Activated gamma-delta T cell treated with anti-CD3 and anti-CD28 coated beads, Interleukin-2, amount 50 U/mL, for 16 hours (primary cell): ENCODE measurements around the gene FARP1.

Experiments
- DNase-seq: peaks from one replicate; pipeline ENCODE4 v3.0.0-alpha.2; 2020; ENCODE audit warnings: low read depth

The FARP1 gene, protein sequence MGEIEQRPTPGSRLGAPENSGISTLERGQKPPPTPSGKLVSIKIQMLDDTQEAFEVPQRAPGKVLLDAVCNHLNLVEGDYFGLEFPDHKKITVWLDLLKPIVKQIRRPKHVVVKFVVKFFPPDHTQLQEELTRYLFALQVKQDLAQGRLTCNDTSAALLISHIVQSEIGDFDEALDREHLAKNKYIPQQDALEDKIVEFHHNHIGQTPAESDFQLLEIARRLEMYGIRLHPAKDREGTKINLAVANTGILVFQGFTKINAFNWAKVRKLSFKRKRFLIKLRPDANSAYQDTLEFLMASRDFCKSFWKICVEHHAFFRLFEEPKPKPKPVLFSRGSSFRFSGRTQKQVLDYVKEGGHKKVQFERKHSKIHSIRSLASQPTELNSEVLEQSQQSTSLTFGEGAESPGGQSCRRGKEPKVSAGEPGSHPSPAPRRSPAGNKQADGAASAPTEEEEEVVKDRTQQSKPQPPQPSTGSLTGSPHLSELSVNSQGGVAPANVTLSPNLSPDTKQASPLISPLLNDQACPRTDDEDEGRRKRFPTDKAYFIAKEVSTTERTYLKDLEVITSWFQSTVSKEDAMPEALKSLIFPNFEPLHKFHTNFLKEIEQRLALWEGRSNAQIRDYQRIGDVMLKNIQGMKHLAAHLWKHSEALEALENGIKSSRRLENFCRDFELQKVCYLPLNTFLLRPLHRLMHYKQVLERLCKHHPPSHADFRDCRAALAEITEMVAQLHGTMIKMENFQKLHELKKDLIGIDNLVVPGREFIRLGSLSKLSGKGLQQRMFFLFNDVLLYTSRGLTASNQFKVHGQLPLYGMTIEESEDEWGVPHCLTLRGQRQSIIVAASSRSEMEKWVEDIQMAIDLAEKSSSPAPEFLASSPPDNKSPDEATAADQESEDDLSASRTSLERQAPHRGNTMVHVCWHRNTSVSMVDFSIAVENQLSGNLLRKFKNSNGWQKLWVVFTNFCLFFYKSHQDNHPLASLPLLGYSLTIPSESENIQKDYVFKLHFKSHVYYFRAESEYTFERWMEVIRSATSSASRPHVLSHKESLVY

GRCh38 chr13:98142380-98143156, at the start of gene FARP1:
Gene FARP1, plus strand, starts transcription at chr13:98143094. Its CDS starts 70,149 bp downstream, at chr13:98213243.
- DNase-seq: no peak

DNA sequence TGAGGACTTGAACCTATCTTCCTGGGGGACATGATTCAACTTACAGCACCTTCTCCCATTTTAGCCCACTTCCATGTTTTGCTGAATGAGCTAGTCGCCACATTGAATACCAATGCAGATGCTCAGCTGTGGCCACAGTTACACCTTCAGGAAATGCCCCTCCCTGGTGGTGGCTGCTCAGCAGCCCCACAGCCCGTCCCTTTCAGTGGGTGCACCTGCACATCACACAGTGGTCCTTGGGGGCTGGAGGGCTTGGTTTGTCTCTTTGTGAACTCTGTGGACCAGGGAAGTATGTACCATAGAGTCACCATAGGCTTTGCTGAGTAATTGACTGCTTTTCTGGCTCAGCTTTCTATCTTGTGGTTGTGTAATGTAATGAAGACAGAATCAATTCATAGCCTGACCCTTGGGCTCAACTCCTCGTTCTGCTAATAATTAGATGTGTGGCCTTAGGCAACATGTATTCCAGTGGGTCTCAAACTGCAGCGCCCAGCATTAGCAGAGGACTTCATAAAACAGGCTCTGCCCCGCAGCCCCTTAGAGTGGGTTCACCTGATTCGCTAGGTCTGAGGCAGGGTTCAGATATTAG, 48.1 kb upstream of the FARP1 start:
- no peak for DNase-seq

- DNase-seq: no peak
Measured at GRCh38 chr13:98096059-98096458, 46.8 kb upstream of the FARP1 start.

GRCh38 chr13:98097749-98098148, 45.1 kb upstream of the FARP1 start:
- DNase-seq: no peak

DNA sequence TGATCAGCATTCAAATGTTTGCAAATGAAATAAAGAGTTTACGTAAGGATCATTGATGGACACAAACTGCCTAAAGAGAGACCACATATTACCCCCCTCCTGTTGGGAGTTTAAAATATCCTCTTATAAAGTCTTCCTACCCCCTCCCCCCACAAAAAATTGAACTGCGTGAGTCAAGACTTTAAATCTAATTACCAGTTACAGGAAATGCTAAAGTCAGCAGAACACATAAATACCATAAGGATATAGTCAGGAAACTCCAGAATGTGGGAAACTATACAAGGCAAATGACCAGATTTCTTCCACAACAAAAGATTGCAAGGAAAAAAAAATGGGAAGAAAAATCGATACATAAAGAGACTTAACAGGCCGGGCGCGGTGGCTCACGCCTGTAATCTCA, 44.4 kb upstream of the FARP1 start:
- DNase-seq: no peak

DNA sequence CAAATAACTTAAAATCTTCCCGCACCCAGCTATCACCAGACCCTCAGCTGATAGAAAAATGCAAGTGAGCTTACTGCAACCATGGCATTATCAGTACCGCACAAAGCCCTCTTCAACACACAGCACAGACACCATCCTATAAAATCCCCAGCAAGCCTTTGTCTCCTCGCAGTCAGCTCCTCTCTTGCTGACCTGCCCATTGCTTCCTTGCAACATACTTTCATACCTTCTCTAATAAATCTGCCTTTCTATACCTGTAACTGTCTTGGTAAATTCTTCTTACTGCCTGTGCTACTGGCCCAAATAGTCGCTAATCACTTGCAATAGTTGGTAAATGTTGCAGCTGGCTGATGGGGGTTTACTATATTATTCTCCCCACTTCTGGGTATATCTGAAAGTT, 43.3 kb upstream of the FARP1 start:
- DNase-seq: no peak

- no peak for DNase-seq
Measured at GRCh38 chr13:98100481-98100880, 42.4 kb upstream of the FARP1 start.

DNA sequence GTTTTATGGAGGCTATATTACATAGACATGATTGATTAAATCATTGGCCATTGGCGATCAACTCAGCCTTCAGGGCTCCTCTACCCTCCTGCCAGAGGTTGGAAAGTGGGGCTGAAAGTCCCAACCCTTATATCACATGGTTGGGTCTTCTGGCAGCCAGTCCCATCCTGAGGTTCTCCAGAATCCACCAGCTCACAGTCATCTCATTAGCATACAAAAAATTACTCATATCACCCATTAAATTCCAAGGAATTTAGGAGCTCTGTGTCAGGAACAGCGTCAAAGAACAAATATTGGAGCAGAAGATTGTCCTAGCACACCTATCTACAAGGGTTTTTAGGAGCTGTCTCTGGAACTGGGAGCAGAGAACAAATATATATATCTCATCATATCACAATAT, 39.4 kb upstream of the FARP1 start:
- no peak for DNase-seq

DNA sequence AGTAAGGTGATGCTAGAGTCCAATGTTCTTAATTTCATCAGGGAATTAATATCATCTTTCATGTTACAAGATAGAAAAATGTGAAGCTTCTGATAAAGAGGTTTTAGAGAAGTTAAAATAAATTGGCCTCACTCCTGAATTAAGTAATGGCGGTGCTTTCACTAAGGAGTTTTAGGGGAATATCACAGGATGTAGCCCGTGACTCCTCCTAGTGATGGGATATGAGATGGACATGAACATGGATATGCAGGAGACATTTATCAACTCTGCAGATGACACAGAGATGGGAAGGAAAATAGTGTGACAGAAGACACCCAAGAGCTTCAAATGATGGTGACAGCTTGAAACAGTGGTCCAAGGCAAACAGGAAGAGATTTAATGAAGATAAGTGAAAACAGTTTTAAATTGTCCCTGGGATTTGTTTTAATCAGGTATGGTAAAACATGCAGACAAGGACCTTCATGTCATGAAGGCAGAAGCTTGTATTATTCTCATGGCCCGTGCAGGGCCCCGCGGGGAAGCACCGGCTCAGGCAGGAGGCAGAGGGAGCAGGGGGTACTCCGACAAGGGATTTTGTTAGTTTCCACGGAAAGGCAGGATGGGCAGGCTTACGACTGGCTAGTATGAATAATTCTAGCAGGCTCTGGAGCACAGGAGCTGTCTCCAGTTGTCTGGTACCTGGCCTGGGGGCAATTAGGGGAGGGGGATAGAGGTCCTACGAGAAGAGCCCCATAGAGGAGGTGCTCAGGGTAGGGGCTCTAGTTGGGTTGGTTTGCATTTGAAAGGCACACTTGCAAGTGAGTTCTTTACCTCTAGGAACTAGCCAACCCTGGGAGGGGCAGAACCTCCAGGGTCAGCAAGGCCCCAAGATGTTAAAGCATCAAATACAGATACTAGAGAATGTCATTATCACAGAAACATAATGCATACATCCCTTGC, 38.7 kb upstream of the FARP1 start:
- DNase-seq: no peak

DNA sequence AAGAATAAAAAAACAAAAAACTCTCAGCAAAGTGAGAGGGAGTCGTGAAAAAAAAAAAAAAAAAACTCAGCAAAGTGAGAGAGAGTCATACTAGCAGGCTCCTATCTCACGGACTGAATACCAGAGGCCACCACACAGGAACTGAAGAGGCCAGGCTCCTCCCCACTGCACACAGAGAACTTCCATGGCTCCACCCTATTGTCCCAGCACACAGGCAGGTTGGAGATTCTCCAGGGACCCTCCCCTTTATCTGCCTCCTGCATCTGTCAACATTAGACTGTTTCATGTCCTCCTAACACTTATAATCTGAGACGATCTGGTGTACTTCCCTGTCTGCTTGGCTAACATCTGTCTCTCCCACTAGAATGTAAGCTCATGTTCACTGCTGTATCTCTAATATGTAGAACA, 37.0 kb upstream of the FARP1 start:
- DNase-seq: no peak

DNA sequence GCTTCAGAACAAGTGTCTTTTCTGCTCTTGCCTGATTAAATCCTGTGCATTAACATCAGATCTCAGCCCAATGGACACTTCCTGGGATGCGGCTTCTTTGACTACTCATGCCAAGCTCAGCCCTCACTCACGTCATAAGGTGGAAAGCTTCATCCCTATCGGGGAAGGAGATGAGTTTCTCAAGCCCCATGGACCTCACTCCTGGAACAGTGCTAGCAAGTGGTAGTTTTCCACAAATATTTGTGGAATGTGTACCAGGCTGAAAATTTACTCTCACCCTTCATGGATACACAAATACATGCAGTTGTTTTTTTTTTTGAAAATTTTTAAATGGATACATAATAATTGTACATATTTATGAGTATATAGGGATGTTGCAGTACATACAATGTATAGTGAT, 34.6 kb upstream of the FARP1 start:
- DNase-seq: no peak

DNA sequence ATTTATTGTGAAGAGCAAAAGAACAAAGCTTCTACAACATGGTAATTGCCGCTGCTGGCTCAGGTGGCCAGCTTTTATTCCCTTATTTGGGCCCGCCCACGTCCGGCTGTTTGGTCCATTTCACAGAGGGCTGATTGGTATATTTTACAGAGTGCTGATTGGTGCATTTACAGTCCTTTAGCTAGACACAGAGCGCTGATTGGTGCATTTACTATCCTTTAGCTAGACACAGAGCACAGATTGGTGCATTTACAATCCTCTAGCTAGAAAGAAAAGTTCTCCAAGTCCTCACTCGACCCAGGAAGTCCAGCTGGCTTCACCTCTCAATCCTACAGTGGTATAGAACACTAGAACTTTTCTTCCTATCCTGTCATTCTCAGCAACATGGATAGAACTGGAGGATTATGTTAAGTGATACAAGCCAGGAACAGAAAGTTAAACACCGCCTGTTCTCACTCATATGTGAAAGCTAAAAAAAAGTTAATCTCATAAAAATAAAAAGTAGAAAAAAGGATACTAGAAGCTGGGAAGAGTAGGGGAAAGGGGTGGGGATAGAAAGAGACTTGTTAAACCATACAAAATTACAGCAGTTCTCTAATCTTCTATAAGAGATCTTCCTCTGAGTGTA, 33.6 kb upstream of the FARP1 start:
- no peak for DNase-seq

DNA sequence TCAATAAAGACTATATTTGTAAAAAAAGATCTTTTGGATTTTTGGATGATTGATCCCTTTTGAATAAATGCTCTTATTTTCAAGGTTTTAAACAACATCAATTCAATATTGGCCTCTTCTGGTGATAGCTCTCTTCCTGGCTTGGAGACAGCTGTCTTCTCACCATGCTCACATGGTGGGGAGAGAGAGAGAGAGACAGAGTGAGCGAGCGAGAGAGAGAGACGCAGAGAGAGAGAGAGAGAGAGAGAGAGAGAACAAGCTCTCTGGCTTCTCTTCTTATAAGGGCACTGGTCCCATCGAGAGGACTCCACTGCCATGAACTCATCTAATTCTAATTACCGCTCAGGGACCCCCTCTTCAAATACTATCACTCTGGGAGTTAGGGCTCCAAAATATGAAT, 32.1 kb upstream of the FARP1 start:
- DNase-seq: no peak

GRCh38 chr13:98111168-98112098, 31.5 kb upstream of the FARP1 start:
- DNase-seq: no peak

GRCh38 chr13:98112456-98112855, 30.4 kb upstream of the FARP1 start:
- DNase-seq: no peak

- no peak for DNase-seq
Measured at GRCh38 chr13:98118865-98119264, 24.0 kb upstream of the FARP1 start.

DNA sequence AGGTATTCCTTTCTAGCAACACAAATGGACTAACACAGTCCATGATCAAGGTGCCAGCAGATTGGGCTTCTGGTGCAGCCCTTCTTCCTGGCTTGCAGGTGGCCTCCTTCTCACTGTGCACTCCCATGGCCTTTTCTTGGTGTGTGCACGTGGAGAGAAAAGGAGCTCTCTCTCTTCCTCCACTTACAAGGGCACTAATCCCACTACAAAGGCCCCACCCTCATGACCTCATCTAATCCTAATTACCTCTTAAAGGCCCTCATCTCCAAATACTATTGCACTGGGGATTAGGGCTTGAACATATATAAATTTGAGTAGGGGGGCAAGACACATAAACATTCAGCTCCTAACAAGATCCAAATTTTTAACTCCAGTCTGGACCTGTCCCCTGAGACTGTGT, 19.7 kb upstream of the FARP1 start:
- no peak for DNase-seq

DNA sequence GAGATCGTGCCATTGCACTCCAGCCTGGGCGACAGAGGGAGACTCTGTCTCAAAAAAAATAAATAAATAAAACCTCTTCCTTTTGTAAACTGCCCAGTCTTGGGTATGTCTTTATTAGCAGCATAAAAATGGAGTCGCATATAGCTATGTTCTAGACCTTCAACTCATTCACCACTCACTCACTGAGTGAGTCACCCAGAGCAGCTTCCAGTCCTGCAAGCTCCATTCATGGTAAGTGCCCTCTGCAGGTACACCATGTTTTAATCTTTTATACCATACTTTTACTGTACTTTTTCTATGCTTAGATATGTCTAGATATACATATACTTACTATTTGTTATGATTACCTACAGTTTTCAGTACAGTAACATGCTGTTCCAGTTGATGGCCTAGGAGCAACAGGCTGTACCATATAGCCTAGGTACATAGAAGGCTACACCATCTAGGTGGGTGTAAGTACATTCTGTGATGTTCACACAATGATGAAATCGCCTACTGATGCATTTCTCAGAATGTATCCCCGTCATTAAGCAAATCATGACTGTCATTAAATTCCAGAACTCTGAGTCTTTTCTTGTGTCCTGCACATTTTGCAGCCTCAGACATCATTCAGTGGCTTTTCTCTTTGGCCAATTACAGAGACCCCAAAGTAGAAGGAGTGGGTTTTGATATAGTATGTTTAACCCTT, 13.7 kb upstream of the FARP1 start:
- DNase-seq: no peak
